Neural progenitor cell (in vitro differentiated cells): ENCODE results near the gene SLC22A23.

ENCODE experiments used
- CTCF ChIP-seq: fragments of 200-600 bp; sonication (generic); IDR thresholded peaks from 2 replicates; pipeline ENCODE4 v1.5.1; 2017; ENCODE audit warnings: antibody characterized with exemption, mild to moderate bottlenecking
- EZH2phosphoT487 ChIP-seq: fragments of 200-600 bp; sonication (generic); IDR thresholded peaks from 2 replicates; pipeline ENCODE4 v1.6.1; 2017; ENCODE audit warnings: antibody characterized with exemption

GRCh38 chr6:3500262-3501014, 43.6 kb upstream of the SLC22A23 start:
- TF ChIP-seq CTCF: no peak
- no peak for TF ChIP-seq EZH2phosphoT487
